Natural killer cell (primary cell): ENCODE results near the gene RAI1. TPM values are rescaled to one million over a fixed set of nuclear protein-coding genes. Genes with fewer than 3 reads are reported as not detected.

ENCODE experiments used
- ATAC-seq, 3 donors: fragments of 150-1000 bp in 2 of 3; fragments of 200-7000 bp in 1 of 3; cut with Tn5 transposase; 1 replicate in 1 of 3; 2 replicates in 2 of 3; pipeline ENCODE4 v1.10.0; 2021; ENCODE audit warnings: mild to moderate bottlenecking in 2 of 3, moderate library complexity in 2 of 3
- DNase-seq, 2 donors: peaks; one replicate each; pipeline versions ENCODE4 v3.0.0 to v3.0.0-alpha.2; 2013 to 2021; ENCODE audit warnings: mixed read lengths in 1 of 2
- H3K27ac ChIP-seq: one replicate; pipeline ENCODE4 v1.5.1; 2013; ENCODE audit warnings: mild to moderate bottlenecking, low read length
- H3K27me3 ChIP-seq: one replicate; pipeline ENCODE4 v1.6.1; 2013; ENCODE audit warnings: low read length; ENCODE audit not compliant: control insufficient read depth, insufficient read depth
- H3K36me3 ChIP-seq: one replicate; pipeline ENCODE4 v1.6.1; 2013; ENCODE audit warnings: low read length; ENCODE audit not compliant: control insufficient read depth, insufficient read depth
- H3K4me1 ChIP-seq: one replicate; pipeline ENCODE4 v1.6.1; 2013; ENCODE audit warnings: low read length; ENCODE audit not compliant: control insufficient read depth, insufficient read depth
- H3K4me3 ChIP-seq: one replicate; pipeline ENCODE4 v1.5.1; 2013; ENCODE audit warnings: low read length
- H3K9me3 ChIP-seq: one replicate; pipeline ENCODE4 v1.6.1; 2013; ENCODE audit warnings: low read length; ENCODE audit not compliant: control insufficient read depth, insufficient read depth
- H3K27ac Mint-ChIP-seq, 2 donors: one replicate each; pipeline ENCODE4 v1.8.0; 2022; ENCODE audit warnings: mild to moderate bottlenecking in 2 of 2, mixed read lengths in 2 of 2, moderate library complexity in 1 of 2
- H3K27me3 Mint-ChIP-seq, 2 donors: one replicate each; pipeline ENCODE4 v1.8.0; 2022; ENCODE audit warnings: low read depth in 2 of 2, mixed read lengths in 2 of 2
- H3K36me3 Mint-ChIP-seq: one replicate; pipeline ENCODE4 v1.8.0; 2022; ENCODE audit warnings: mixed read lengths
- H3K4me1 Mint-ChIP-seq, 2 donors: one replicate each; pipeline ENCODE4 v1.8.0; 2022; ENCODE audit warnings: mixed read lengths in 2 of 2
- H3K4me3 Mint-ChIP-seq: one replicate; pipeline ENCODE4 v1.8.0; 2022; ENCODE audit warnings: mild to moderate bottlenecking, moderate library complexity, mixed read lengths
- H3K9me3 Mint-ChIP-seq, 2 donors: one replicate each; pipeline ENCODE4 v1.8.0; 2022; ENCODE audit warnings: mixed read lengths in 2 of 2
- CTCF ChIP-seq: fragments of 200-600 bp; IDR thresholded peaks from one replicate; pipeline ENCODE4 v1.8.0; 2022; ENCODE audit warnings: antibody characterized with exemption
- WGBS: methylation state at CpG from one replicate; pipeline ENCODE4 v1.1.7; 2013; ENCODE audit warnings: missing lambda C conversion rate; ENCODE audit not compliant: insufficient coverage; 5-methylcytosine and 5-hydroxymethylcytosine counted together
- intact Hi-C: fragments of 100-400 bp; cut with micrococcal nuclease; formaldehyde crosslinking; loops from one replicate; pipeline ENCODE4 v1.14.2; 2022
- total RNA-seq, 4 donors: library from RNA; stranded (reverse); fragments of 120-200 nt in 1 of 4; gene quantifications; one replicate each; pipeline versions ENCODE4 v1.2.3 to v1.2.4, GENCODE V29; 2013 to 2022

Gene RAI1
- total RNA-seq, 3 donors from 2014 or later (not counting 1 experiment from before 2014, with no cell fraction given), result 39.8 to 55.0 (median 49.4) TPM

DNA sequence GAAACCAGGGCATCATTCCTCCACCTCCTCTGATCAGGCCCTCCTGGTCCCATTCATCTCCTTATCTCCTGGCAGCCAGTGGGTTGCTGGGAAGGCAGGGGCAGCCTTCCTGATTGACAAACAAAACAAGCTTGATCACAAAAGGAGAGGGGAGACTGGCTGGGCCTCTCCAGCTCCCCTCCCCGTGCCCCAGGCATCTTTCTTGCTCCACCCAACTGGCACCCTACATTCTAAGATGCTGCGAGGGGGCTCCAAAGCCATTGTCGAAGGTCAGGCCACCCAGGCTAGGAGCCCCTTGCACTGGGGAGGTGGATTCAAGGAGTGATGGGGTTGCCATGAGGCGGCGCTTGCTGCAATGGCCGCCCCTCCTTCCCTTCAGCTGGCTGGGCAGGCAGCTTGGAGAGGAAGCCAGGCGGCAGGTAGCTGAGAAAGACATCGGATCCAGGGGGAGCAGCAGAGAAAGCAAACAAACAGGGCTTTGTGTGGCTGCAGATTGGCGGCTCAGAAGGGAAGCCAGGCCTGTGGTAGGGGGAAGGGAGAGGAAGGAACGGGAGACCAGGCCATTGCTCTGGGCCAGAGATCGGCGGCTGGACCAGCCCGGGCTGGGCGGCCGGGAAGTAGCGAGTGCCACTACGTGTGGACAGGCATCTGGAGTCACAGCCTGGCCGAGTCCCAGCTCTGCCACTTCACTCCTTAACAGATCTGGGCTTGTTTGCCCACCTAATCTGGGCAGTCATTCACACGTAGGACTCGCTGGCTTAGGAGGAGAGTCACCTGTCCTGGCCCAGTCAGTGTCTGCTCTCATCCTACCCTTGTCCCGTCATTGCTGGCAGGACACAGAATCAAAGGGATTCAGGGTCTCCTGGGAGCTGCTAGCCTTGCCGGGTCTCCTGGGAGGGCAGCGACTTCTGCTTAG is 12.3 kb downstream of the RAI1 start:
- Mint-ChIP-seq H3K4me1 (peaks cover 49 to 61% of the 10 kb centered on the region in 2 donors), H3K27me3 (no peaks in the 10 kb centered on the region), H3K27ac (peak overlapping the region; percentile 97 to 99), H3K36me3 (no peaks in the 10 kb centered on the region), H3K4me3 (peak overlapping the region; percentile 86), H3K9me3 (no peaks in the 10 kb centered on the region)
- no peak for TF ChIP-seq CTCF
- intact Hi-C loops, result no loop called here
- peak overlapping the region; percentile 97 for H3K27ac ChIP-seq
- peak in 1 of 3 donors; percentile 3 for ATAC-seq
- H3K27me3 ChIP-seq, result no peaks in the 10 kb centered on the region
- DNase-seq, result peak in 1 of 2 donors; percentile 27
- no peaks in the 10 kb centered on the region for H3K9me3 ChIP-seq
- no peaks in the 10 kb centered on the region for H3K36me3 ChIP-seq
- H3K4me1 ChIP-seq, result peaks cover 59% of the 10 kb centered on the region
- H3K4me3 ChIP-seq, result peak overlapping the region; percentile 47
- WGBS, result 53% methylated on average over 22 of the region's 23 CpGs

DNA sequence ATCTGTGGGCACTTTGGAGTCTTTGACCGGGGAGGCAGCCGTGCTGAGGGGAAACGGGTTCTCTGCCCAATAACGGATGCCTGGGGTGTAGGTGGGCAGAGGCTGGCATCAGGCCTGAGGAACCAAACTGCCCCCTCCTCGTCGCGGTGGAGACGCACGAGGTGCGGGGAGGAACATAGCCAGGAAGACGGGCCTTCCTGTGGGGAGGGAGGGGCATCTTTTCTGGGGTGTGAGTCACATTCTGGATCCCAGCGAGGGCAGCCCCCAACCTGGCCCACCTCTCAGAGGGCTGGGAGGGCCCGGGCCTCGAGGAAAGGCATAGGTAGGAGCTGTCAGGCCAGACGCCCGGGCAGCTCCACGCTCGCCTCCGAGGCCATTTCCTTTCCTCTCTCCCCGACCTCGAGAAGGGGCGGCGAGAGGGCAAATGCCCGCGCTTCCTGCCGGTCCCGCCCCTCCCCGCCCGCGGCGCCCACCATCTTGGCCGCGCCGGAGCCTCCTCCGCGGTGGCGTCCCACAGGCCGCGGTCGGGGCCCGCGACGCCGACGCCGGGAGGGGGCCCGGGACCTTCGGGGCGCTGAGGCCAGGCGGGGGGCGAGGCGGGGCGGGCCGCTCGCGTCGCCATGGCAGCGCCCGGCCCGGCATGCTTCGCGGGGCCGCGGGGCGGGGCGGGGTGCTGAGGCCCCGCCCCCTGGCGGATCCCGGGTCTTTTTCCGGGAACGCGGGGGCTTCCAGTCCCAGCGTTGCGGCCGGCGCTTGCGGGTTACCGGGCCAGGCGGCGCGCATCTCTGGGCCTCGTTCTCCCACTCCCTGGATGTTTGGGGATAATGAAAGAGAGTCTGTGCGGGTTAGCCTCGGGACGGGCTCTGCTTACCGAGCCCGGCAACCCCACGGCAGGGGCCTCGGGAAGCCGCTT is 13.2 kb downstream of the RAI1 start:
- peak overlapping the region; percentile 97 for H3K4me3 Mint-ChIP-seq
- Histone ChIP-seq H3K36me3 (no peaks in the 10 kb centered on the region), H3K27ac (peak overlapping the region; percentile 97), H3K4me1 (peaks cover 66% of the 10 kb centered on the region), H3K27me3 (no peaks in the 10 kb centered on the region), H3K9me3 (no peaks in the 10 kb centered on the region), H3K4me3 (peak overlapping the region; percentile 92)
- intact Hi-C loops, result no loop called here
- ATAC-seq (peak; percentile 76 to 87 (median 82)), DNase-seq (peak; percentile 77 to 85)
- H3K4me1 Mint-ChIP-seq, result peaks cover 49 to 67% of the 10 kb centered on the region in 2 donors
- peak overlapping the region; percentile 97 to 99 for H3K27ac Mint-ChIP-seq
- WGBS, result under 1% methylated on average over 90 of the region's 90 CpGs
- no peaks in the 10 kb centered on the region for H3K27me3 Mint-ChIP-seq
- TF ChIP-seq CTCF, result no peak
- H3K36me3 Mint-ChIP-seq, result no peaks in the 10 kb centered on the region
- H3K9me3 Mint-ChIP-seq, result no peaks in the 10 kb centered on the region

- H3K27ac Mint-ChIP-seq, result peak overlapping the region; percentile 97 to 99
- peaks cover 43 to 64% of the 10 kb centered on the region in 2 donors for H3K4me1 Mint-ChIP-seq
- Histone ChIP-seq H3K27me3 (no peaks in the 10 kb centered on the region), H3K4me3 (no peak overlapping the region), H3K4me1 (peaks cover 75% of the 10 kb centered on the region), H3K27ac (peak overlapping the region; percentile 95), H3K36me3 (no peaks in the 10 kb centered on the region), H3K9me3 (no peaks in the 10 kb centered on the region)
- no peaks in the 10 kb centered on the region for H3K27me3 Mint-ChIP-seq
- peak overlapping the region; percentile 97 for H3K4me3 Mint-ChIP-seq
- no peaks in the 10 kb centered on the region for H3K36me3 Mint-ChIP-seq
- H3K9me3 Mint-ChIP-seq, result no peaks in the 10 kb centered on the region
- intact Hi-C loops, result no loop called here
- no CpG with 5 or more reads among the region's 4 CpGs for WGBS
- DNase-seq (no peak), ATAC-seq (no peak)
- no peak for TF ChIP-seq CTCF
These were observed 14.8 kb downstream of the RAI1 start for GRCh38 chr17:17696085-17696484.
